A673 (cell line): Measurements from ENCODE around the gene SSBP3. TPM values are rescaled to one million over a fixed set of nuclear protein-coding genes. Genes with fewer than 3 reads are reported as not detected.

ENCODE experiments used
- BruUV-seq: library from RNA; stranded (reverse); fragments of 400-500 nt; replicated peaks from 2 replicates; lab custom pipeline; 2021; lab: Mats Ljungman, UMichigan
- CTCF ChIA-PET: fragments of 300-600 bp; sonication (Branson Sonifier 250); formaldehyde crosslinking; loops from one replicate; lab custom pipeline; 2022; ENCODE audit warnings: antibody characterized with exemption; lab: Charles Lee
- POLR2A ChIA-PET: fragments of 300-600 bp; sonication (Branson Sonifier 250); formaldehyde crosslinking; loops from one replicate; lab custom pipeline; 2022; ENCODE audit warnings: antibody characterized with exemption; ENCODE audit not compliant: low non-redundant PET; lab: Charles Lee
- DNase-seq: peaks from one replicate; pipeline ENCODE4 v3.0.0-alpha.2; 2015; ENCODE audit warnings: low spot score
- H3K27ac ChIP-seq: fragments of 200-600 bp; sonication (generic); 2 replicates; pipeline ENCODE4 v1.5.1; 2016; ENCODE audit warnings: mixed run types, low read depth, mild to moderate bottlenecking, mixed read lengths, antibody characterized with exemption, low read length; ENCODE audit not compliant: poor library complexity, severe bottlenecking
- H3K27me3 ChIP-seq: fragments of 200-600 bp; sonication (generic); replicated peaks from 2 replicates; pipeline ENCODE4 v1.6.1; 2017; ENCODE audit warnings: mixed run types, low read depth, mild to moderate bottlenecking, mixed read lengths, antibody characterized with exemption, low read length; ENCODE audit not compliant: insufficient read depth, poor library complexity
- H3K36me3 ChIP-seq: fragments of 200-600 bp; sonication (generic); 2 replicates; pipeline ENCODE4 v1.6.1; 2016; ENCODE audit warnings: mixed run types, mild to moderate bottlenecking, mixed read lengths, antibody characterized with exemption, low read length; ENCODE audit not compliant: insufficient read depth, poor library complexity, severe bottlenecking
- H3K4me1 ChIP-seq: fragments of 200-600 bp; sonication (generic); 2 replicates; pipeline ENCODE4 v1.6.1; 2017; ENCODE audit warnings: mixed run types, mild to moderate bottlenecking, mixed read lengths, antibody characterized with exemption, low read length; ENCODE audit not compliant: insufficient read depth, poor library complexity, severe bottlenecking
- H3K4me3 ChIP-seq: fragments of 200-600 bp; sonication (generic); 2 replicates; pipeline ENCODE4 v1.5.1; 2016; ENCODE audit warnings: low read depth, mixed run types, mild to moderate bottlenecking, mixed read lengths, low read length; ENCODE audit not compliant: poor library complexity, severe bottlenecking
- H3K9me3 ChIP-seq: fragments of 200-600 bp; sonication (generic); 2 replicates; pipeline ENCODE4 v1.6.1; 2016; ENCODE audit warnings: mixed run types, low read depth, mild to moderate bottlenecking, mixed read lengths, antibody characterized with exemption, low read length; ENCODE audit not compliant: poor library complexity, severe bottlenecking
- CTCF ChIP-seq: fragments of 300-800, 200-600 bp; sonication (generic); conservative IDR thresholded peaks from 2 replicates; pipeline ENCODE4 v1.5.1; 2017; ENCODE audit warnings: low read depth, mild to moderate bottlenecking, antibody characterized with exemption, low read length, moderate library complexity, mixed read lengths
- EZH2 ChIP-seq: fragments of 200-600 bp; sonication (generic); IDR thresholded peaks from 2 replicates; pipeline ENCODE4 v1.6.1; 2017; ENCODE audit warnings: borderline replicate concordance, low read depth, mild to moderate bottlenecking, mixed read lengths, antibody characterized with exemption, low read length; ENCODE audit not compliant: poor library complexity, severe bottlenecking
- intact Hi-C: fragments of 100-400 bp; cut with micrococcal nuclease; formaldehyde crosslinking; loops from one replicate; pipeline ENCODE4 v1.10.0; 2022; ENCODE audit not compliant: unreplicated experiment
- total RNA-seq: library from RNA; stranded (reverse); gene quantifications from 2 replicates; pipeline ENCODE4 v1.2.3, GENCODE V29; 2021

SSBP3 gene
- total RNA-seq, 1 experiment from 2014 or later = 43.0 TPM

DNA sequence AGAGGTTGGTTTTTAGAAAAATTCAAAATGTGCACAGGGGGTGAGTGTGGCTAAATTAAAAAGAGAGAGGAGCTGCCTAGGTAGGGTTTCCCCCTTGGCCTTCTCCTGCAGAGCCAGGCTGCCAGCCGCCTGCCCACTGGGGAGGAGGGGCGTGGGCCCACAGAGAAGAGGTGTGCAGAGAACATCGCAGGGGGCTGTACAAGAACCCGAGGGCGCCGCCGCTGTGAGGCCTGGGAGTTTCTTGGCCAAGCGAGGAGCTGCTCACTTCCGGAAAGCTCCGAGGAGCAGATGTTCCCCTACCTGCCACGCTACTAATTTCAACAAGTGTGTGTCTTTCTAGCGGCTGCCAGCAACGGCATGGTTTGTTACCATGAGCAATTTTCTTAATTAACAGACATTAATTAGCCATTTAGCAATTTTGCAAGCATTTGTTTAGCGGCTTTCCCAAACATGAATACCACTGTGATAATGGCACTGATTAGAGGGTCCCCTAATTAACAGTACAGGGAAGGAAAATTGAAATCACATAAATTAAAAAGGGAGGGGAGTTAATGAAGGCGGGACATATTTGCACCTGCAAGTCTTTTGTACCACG, 146.6 kb downstream of the SSBP3 start:
- Histone ChIP-seq H3K27me3 (no peaks in the 10 kb centered on the region), H3K36me3 (no peaks in the 10 kb centered on the region), H3K4me1 (no peaks in the 10 kb centered on the region), H3K9me3 (no peaks in the 10 kb centered on the region), H3K4me3 (no peak overlapping the region), H3K27ac (no peak overlapping the region)
- intact Hi-C loops = no loop called here
- POLR2A ChIA-PET = no interaction called here
- BruUV-seq = no TSS peak
- no peak for DNase-seq
- TF ChIP-seq CTCF (no peak), EZH2 (no peak)
- CTCF ChIA-PET = no interaction called here

GRCh38 chr1:54257876-54258275, 148.3 kb downstream of the SSBP3 start:
- no peaks in the 10 kb centered on the region for H3K27me3 ChIP-seq
- H3K9me3 ChIP-seq = no peaks in the 10 kb centered on the region
- ChIA-PET CTCF (no interaction called here), POLR2A (no interaction called here)
- intact Hi-C loops = no loop called here
- no peaks in the 10 kb centered on the region for H3K36me3 ChIP-seq
- peaks cover 6% of the 10 kb centered on the region for H3K4me1 ChIP-seq
- no peak for DNase-seq
- TF ChIP-seq CTCF = no peak
- no peak for TF ChIP-seq EZH2
- no peak overlapping the region for H3K4me3 ChIP-seq
- BruUV-seq = no TSS peak
- H3K27ac ChIP-seq = no peak overlapping the region

GRCh38 chr1:54257346-54257620, 148.9 kb downstream of the SSBP3 start:
- Histone ChIP-seq H3K4me1 (peaks cover 6% of the 10 kb centered on the region), H3K27me3 (no peaks in the 10 kb centered on the region), H3K4me3 (no peak overlapping the region), H3K9me3 (no peaks in the 10 kb centered on the region), H3K36me3 (no peaks in the 10 kb centered on the region), H3K27ac (no peak overlapping the region)
- TF ChIP-seq CTCF = no peak
- TF ChIP-seq EZH2 = no peak
- POLR2A ChIA-PET = no interaction called here
- BruUV-seq = no TSS peak
- intact Hi-C loops = no loop called here
- CTCF ChIA-PET = no interaction called here
- DNase-seq = no peak
